ENCODE data around the gene MYLK. TPM values are rescaled to one million over a fixed set of nuclear protein-coding genes. Genes with fewer than 3 reads are reported as not detected.

The MYLK gene
- polyA plus RNA-seq, 1 donor, result 296 TPM

- Histone ChIP-seq H3K4me1 (ENCODE audit: control insufficient read depth, insufficient read depth, low read length) (no peaks in the 10 kb centered on the region), H3K4me3 (ENCODE audit: low read length) (no peak overlapping the region), H3K9me3 (ENCODE audit: control insufficient read depth, low read depth, low read length) (no peaks in the 10 kb centered on the region), H3K36me3 (ENCODE audit: control insufficient read depth, insufficient read depth, low read length) (no peaks in the 10 kb centered on the region), H3K27ac (ENCODE audit: low read length) (no peak overlapping the region), H3K27me3 (ENCODE audit: control insufficient read depth, insufficient read depth, low read length) (no peaks in the 10 kb centered on the region)
- WGBS (ENCODE audit: insufficient coverage, low lambda C conversion rate), result no CpG with 5 or more reads among the region's 7 CpGs
- no peak for DNase-seq
Measured at GRCh38 chr3:123767009-123767372, 117.1 kb downstream of the MYLK start.

GRCh38 chr3:123766193-123767008 is 117.7 kb downstream of the MYLK start:
- no peaks in the 10 kb centered on the region for H3K27me3 ChIP-seq (ENCODE audit: control insufficient read depth, insufficient read depth, low read length)
- H3K4me3 ChIP-seq (ENCODE audit: low read length), result no peak overlapping the region
- no peaks in the 10 kb centered on the region for H3K4me1 ChIP-seq (ENCODE audit: control insufficient read depth, insufficient read depth, low read length)
- WGBS (ENCODE audit: insufficient coverage, low lambda C conversion rate), result no CpG with 5 or more reads among the region's 13 CpGs
- no peaks in the 10 kb centered on the region for H3K36me3 ChIP-seq (ENCODE audit: control insufficient read depth, insufficient read depth, low read length)
- no peak overlapping the region for H3K27ac ChIP-seq (ENCODE audit: low read length)
- no peaks in the 10 kb centered on the region for H3K9me3 ChIP-seq (ENCODE audit: control insufficient read depth, low read depth, low read length)
- no peak for DNase-seq

GRCh38 chr3:123765475-123766128 is 118.5 kb downstream of the MYLK start:
- Histone ChIP-seq H3K4me1 (ENCODE audit: control insufficient read depth, insufficient read depth, low read length) (no peaks in the 10 kb centered on the region), H3K4me3 (ENCODE audit: low read length) (no peak overlapping the region), H3K27ac (ENCODE audit: low read length) (no peak overlapping the region), H3K36me3 (ENCODE audit: control insufficient read depth, insufficient read depth, low read length) (no peaks in the 10 kb centered on the region), H3K9me3 (ENCODE audit: control insufficient read depth, low read depth, low read length) (no peaks in the 10 kb centered on the region), H3K27me3 (ENCODE audit: control insufficient read depth, insufficient read depth, low read length) (no peaks in the 10 kb centered on the region)
- 57% methylated on average over 2 of the region's 4 CpGs for WGBS (ENCODE audit: insufficient coverage, low lambda C conversion rate)
- DNase-seq, result peak; percentile 33 to 64

- 100% methylated on average over 1 of the region's 8 CpGs for WGBS (ENCODE audit: insufficient coverage, low lambda C conversion rate)
- Histone ChIP-seq H3K4me1 (ENCODE audit: control insufficient read depth, insufficient read depth, low read length) (no peaks in the 10 kb centered on the region), H3K9me3 (ENCODE audit: control insufficient read depth, low read depth, low read length) (no peaks in the 10 kb centered on the region), H3K27me3 (ENCODE audit: control insufficient read depth, insufficient read depth, low read length) (no peaks in the 10 kb centered on the region), H3K27ac (ENCODE audit: low read length) (no peak overlapping the region), H3K4me3 (ENCODE audit: low read length) (no peak overlapping the region), H3K36me3 (ENCODE audit: control insufficient read depth, insufficient read depth, low read length) (no peaks in the 10 kb centered on the region)
- DNase-seq, result no peak
Measured at GRCh38 chr3:123764647-123765046, 119.5 kb downstream of the MYLK start.

- DNase-seq, result no peak
- Histone ChIP-seq H3K9me3 (ENCODE audit: control insufficient read depth, low read depth, low read length) (no peaks in the 10 kb centered on the region), H3K4me1 (ENCODE audit: control insufficient read depth, insufficient read depth, low read length) (no peaks in the 10 kb centered on the region), H3K27ac (ENCODE audit: low read length) (no peak overlapping the region), H3K4me3 (ENCODE audit: low read length) (no peak overlapping the region), H3K27me3 (ENCODE audit: control insufficient read depth, insufficient read depth, low read length) (no peaks in the 10 kb centered on the region), H3K36me3 (ENCODE audit: control insufficient read depth, insufficient read depth, low read length) (no peaks in the 10 kb centered on the region)
- WGBS (ENCODE audit: insufficient coverage, low lambda C conversion rate), result 100% methylated on average over 1 of the region's 2 CpGs
Measured at GRCh38 chr3:123762805-123763204, 121.3 kb downstream of the MYLK start.

- Histone ChIP-seq H3K36me3 (ENCODE audit: control insufficient read depth, insufficient read depth, low read length) (no peaks in the 10 kb centered on the region), H3K4me3 (ENCODE audit: low read length) (no peak overlapping the region), H3K4me1 (ENCODE audit: control insufficient read depth, insufficient read depth, low read length) (peaks cover 6% of the 10 kb centered on the region), H3K27me3 (ENCODE audit: control insufficient read depth, insufficient read depth, low read length) (no peaks in the 10 kb centered on the region), H3K27ac (ENCODE audit: low read length) (no peak overlapping the region), H3K9me3 (ENCODE audit: control insufficient read depth, low read depth, low read length) (no peaks in the 10 kb centered on the region)
- no CpG with 5 or more reads among the region's 1 CpG for WGBS (ENCODE audit: insufficient coverage, low lambda C conversion rate)
- DNase-seq, result no peak
Measured at GRCh38 chr3:123760817-123761216, 123.3 kb downstream of the MYLK start.

GRCh38 chr3:123759871-123760270 is 124.3 kb downstream of the MYLK start:
- Histone ChIP-seq H3K27me3 (ENCODE audit: control insufficient read depth, insufficient read depth, low read length) (no peaks in the 10 kb centered on the region), H3K4me3 (ENCODE audit: low read length) (no peak overlapping the region), H3K4me1 (ENCODE audit: control insufficient read depth, insufficient read depth, low read length) (peaks cover 13% of the 10 kb centered on the region), H3K9me3 (ENCODE audit: control insufficient read depth, low read depth, low read length) (no peaks in the 10 kb centered on the region), H3K36me3 (ENCODE audit: control insufficient read depth, insufficient read depth, low read length) (no peaks in the 10 kb centered on the region), H3K27ac (ENCODE audit: low read length) (no peak overlapping the region)
- WGBS (ENCODE audit: insufficient coverage, low lambda C conversion rate), result no CpG with 5 or more reads among the region's 4 CpGs
- DNase-seq, result peak in 1 of 2 donors; percentile 43

GRCh38 chr3:123759311-123759710 is 124.8 kb downstream of the MYLK start:
- Histone ChIP-seq H3K36me3 (ENCODE audit: control insufficient read depth, insufficient read depth, low read length) (no peaks in the 10 kb centered on the region), H3K27ac (ENCODE audit: low read length) (no peak overlapping the region), H3K27me3 (ENCODE audit: control insufficient read depth, insufficient read depth, low read length) (no peaks in the 10 kb centered on the region), H3K4me3 (ENCODE audit: low read length) (no peak overlapping the region), H3K4me1 (ENCODE audit: control insufficient read depth, insufficient read depth, low read length) (peaks cover 17% of the 10 kb centered on the region), H3K9me3 (ENCODE audit: control insufficient read depth, low read depth, low read length) (no peaks in the 10 kb centered on the region)
- DNase-seq, result no peak
- WGBS (ENCODE audit: insufficient coverage, low lambda C conversion rate), result no CpG with 5 or more reads among the region's 3 CpGs

- H3K36me3 ChIP-seq (ENCODE audit: control insufficient read depth, insufficient read depth, low read length), result no peaks in the 10 kb centered on the region
- H3K9me3 ChIP-seq (ENCODE audit: control insufficient read depth, low read depth, low read length), result no peaks in the 10 kb centered on the region
- no peak for DNase-seq
- WGBS (ENCODE audit: insufficient coverage, low lambda C conversion rate), result no CpG with 5 or more reads among the region's 2 CpGs
- no peak overlapping the region for H3K4me3 ChIP-seq (ENCODE audit: low read length)
- H3K4me1 ChIP-seq (ENCODE audit: control insufficient read depth, insufficient read depth, low read length), result peaks cover 22% of the 10 kb centered on the region
- no peak overlapping the region for H3K27ac ChIP-seq (ENCODE audit: low read length)
- no peaks in the 10 kb centered on the region for H3K27me3 ChIP-seq (ENCODE audit: control insufficient read depth, insufficient read depth, low read length)
Measured at GRCh38 chr3:123758081-123758564, 126.0 kb downstream of the MYLK start.

- Histone ChIP-seq H3K27ac (ENCODE audit: low read length) (no peak overlapping the region), H3K4me1 (ENCODE audit: control insufficient read depth, insufficient read depth, low read length) (peaks cover 22% of the 10 kb centered on the region), H3K9me3 (ENCODE audit: control insufficient read depth, low read depth, low read length) (no peaks in the 10 kb centered on the region), H3K36me3 (ENCODE audit: control insufficient read depth, insufficient read depth, low read length) (no peaks in the 10 kb centered on the region), H3K27me3 (ENCODE audit: control insufficient read depth, insufficient read depth, low read length) (no peaks in the 10 kb centered on the region), H3K4me3 (ENCODE audit: low read length) (no peak overlapping the region)
- no CpG with 5 or more reads among the region's 5 CpGs for whole genome bisulfite sequencing (ENCODE audit: insufficient coverage, low lambda C conversion rate)
- no peak for DNase-seq
Measured at GRCh38 chr3:123757281-123757940, 126.7 kb downstream of the MYLK start.
